NCI-H2196 treated with DMSO at 0.1 percent for 48 hours (cell line): ENCODE data around the gene ZNF256.

ENCODE experiments used
- DNase-seq: peaks from one replicate; lab custom pipeline; 2025; ENCODE audit not compliant: unreplicated experiment; lab: John Stamatoyannopoulos, UW

ZNF256 gene

DNA sequence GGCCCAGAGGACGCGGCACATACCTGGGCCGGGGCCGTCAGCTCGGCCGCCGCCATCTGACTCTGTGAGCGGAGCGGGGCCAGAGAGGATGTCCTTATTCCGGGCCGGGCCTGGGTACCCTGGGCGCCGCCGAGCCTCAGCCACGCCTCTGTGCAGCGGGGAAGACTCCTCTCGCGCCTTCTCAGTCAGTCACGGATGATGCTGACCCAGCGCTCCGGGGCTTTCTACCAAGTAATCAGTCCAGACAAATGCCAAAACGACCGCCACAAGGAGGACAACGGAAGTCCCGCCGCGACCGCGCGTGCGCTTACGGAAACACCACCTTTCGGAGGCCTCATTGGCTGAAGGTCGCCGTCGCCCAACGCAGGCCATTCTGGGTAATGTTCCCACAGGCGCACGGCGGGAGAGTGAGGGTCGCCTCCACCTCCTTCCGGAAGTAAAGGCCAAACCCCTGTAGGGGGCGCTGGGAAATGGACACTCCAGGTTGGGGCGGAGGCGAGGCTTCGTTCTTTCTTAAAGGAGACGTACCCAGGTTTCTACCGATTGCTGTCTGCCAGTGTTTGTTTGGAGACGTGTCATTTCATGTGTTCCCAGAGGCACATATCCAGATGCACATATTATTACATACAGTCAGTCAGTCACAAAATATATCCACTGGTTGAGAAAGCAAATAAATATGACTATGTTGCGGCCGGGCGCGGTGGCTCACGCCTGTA is at the start of gene ZNF256:
Gene ZNF256 (minus strand): TSS at position 288 of the 716 bp plus-strand sequence. CDS start 232 bp downstream, at position 56.
- DNase-seq = peak; percentile 87

DNA sequence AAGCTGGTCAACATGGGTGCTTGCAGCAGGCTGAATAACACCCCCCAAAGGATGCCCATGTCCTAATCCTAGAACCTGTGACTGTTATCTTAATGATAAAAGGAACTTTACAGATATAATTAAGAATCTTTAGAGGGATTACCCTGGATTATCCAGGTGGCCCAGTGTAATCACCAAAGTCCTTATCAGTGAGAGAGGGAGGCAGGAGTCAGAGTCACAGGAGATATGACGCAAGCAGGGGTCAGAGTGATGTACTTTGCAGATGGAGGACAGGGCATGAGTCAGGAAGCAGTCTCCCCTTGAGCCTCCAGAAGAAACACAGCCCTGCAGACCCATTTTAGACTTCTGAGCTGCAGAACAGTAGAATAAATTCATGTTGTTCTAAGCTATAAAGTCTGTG is 45.3 kb upstream of the ZNF256 start:
- no peak for DNase-seq

DNA sequence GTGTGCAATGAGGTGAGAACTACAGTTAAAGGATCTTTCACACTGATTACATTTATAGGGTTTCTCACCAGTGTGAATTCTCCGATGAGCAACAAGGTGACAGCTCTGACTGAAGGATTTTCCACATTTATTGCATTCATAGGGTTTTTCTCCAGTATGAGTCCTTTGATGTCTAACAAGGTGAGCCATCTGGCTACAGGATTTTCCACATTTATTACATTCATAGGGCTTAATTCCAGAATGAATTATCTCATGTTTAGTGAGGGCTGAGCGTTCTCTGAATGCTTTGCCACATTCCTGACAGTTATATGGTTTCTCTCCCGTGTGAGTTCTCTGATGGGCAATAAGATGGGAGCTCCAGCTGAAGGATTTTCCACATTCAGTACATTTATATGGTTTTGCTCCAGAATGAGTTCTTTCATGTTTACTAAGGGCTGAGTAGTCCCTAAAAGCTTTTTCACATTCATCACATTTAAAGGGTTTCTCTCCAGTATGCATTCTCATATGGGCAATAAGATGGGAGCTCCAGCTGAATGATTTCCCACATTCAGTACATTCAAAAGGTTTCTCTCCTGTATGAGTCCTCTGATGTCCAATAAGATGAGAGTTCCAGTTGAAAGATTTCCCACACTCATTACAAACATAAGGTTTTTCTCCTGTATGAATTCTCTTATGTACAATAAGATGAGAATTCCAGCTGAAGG is 31.2 kb upstream of the ZNF256 start:
- DNase-seq = no peak

DNA sequence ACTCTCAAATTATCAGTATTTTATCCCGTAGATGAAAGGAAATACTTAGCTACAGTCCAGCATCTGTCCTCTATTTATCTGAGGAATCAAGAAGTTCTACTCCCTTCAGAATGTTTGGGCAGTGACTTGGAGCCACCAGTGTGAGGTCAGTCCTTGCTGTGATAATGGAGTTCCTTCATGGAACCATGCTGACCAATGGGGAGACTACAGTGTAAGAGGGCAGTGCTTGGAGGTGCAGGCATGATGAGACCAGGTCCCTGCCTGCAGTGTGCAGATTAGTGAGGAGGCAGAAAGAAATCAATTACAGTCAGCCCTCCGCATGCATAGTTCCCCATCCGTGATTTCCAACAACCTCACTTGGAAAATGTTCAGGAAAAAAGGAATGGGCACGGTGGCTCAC is 26.9 kb upstream of the ZNF256 start, which contains the start of gene C19orf18:
Gene C19orf18 (minus strand): TSS at position 101 of the 400 bp plus-strand sequence. CDS start 102 bp downstream, outside the sequence.
- DNase-seq = no peak

DNA sequence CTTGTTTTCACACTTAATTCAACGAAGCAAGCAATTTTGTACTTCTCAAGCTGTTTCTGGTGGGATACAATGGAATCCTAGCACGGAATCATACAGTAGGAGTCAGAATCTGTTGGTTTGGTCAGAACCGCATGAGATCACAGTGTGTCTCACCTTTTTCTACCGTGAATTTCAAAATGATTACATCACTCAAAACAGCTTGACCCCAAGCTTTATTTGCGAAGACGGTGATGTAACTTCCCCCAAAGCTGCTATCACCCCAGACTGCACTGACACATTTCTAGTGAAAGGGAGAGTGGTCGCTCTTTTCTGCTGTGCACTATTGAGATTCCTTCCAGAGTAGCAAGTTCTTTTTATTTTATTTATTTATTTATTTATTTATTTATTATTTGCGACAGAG is 17.3 kb upstream of the ZNF256 start:
- no peak for DNase-seq

DNA sequence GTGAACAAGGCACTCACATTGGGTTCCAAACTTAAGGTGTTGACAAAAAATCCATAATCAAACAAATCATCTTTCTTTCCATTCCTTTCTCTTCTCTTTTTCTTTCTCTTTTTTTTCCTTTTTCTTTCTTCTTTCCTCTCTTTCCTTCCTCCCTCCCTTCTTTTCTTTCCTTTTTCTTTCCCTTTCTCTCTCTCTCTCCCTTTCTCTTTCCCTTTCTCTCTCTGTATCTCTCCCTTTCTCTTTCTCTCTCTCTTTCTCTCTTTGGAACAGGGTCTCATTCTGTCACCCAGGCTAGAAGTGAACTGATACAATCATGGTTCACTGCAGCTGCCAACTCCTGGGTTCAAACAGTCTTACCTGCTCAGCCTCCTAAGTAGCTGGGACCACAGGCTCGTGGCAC is 14.3 kb upstream of the ZNF256 start:
- DNase-seq = no peak

DNA sequence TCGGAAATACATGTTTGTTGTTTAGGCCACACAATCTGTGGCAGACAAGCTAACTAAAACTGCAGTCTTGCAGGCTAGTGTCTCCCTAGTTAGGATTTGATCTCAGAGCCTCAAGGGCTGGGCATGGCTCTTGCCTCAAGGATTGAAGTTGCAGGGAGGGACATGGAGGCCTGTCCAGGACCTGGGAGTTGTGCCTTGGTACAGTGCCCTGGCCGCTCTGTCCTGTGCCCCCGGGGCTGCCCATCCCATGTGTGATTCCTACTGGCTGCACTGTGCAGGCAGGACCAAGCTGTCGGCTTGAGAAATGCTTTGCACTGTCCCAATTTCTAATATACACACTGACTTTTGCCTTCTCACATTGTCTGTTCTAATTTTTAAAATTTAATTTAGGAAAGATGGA is 7.5 kb upstream of the ZNF256 start:
- no peak for DNase-seq

DNA sequence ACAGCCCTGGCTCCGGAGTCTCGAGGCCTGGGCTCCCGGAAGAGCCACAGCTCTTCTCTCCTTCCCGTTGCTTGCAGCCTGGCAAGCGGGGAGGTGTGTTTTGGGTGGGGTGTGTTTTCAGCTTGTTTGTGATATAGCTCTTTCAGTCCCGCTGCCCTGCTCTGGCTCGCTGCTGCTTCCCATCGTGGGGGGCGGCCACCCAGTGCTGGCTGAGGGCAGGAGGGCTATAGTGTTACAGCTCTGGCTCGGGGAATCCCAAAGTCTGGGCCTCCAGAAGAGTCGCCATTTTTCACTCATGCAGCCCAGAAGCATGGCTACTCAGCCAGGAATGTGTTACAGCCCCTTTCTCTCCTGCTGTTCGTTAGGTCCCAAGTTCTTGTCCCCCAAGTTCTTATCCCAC is 2.2 kb upstream of the ZNF256 start:
- DNase-seq = no peak

DNA sequence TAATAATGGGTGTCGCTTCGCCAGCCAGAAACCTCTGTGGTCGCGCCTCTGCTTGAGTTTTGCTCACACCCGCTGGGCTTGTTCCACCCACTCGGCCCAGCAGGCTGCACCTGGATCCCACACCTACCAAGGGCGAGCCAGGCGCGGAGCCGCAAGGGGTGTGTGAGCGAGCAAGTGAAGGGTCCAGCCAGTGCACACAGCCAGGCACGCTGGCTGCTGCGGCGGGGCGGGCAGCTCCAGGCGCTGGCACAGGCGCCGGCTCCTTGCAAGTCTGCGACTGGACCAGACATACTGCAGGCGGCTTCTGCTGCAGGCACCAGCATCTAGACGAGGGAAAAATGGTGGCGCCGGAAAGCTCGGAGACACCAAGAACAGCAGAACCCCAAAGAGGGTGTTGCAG is 1.8 kb upstream of the ZNF256 start:
- no peak for DNase-seq

DNA sequence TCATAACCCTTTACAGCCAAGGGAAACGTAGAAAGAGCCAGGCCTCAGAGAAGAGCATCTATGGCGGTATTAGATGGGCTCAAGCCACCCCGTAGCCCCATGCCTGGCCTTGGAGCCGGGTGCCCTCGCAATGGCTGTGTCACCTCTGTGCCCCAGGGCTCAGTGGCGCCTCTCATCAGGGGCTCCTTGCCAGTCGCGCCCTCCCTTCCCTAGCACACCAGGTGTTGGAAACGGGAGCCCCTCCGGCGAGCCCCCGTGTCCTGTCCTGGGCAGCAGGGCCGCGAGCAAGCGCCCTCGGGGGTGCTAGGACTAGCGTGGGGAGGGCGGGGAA is 453 bp downstream of the ZNF256 start:
- no peak for DNase-seq

DNA sequence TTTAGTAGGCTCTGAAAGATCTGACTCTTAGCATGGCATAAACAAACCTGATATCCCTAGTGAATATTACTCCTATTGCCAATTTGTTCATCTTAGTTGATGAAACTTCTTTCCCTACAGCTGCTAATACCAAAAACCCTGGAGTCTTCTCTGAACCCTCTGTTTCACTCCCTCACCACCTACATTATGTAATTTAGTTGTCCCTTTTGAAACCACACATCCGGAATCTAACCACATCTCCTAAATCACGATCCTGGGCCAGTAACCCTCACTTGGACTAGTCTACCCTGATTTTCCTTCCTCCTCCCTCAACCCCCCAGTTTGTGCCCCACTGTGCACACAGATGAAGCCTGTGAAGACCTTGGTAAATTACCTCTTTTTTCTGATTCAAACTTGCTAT is 1.2 kb downstream of the ZNF256 start:
- DNase-seq = no peak

DNA sequence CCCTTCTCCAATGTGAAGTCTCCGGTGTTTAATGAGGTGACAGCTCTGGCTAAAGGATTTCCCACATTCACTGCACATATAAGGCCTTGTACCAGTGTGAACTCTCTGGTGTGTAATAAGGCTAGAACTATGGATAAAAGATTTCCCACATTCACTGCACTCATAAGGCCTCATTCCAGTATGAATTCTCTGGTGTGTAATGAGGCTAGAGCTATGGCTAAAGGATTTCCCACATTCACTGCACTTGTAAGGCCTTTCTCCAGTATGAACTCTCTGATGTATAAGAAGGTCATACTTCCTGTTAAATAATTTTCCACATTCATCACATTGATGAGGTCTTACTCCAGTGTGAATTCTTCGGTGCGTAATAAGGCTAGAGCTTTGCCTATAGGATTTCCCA is 5.9 kb downstream of the ZNF256 start:
- DNase-seq = no peak

DNA sequence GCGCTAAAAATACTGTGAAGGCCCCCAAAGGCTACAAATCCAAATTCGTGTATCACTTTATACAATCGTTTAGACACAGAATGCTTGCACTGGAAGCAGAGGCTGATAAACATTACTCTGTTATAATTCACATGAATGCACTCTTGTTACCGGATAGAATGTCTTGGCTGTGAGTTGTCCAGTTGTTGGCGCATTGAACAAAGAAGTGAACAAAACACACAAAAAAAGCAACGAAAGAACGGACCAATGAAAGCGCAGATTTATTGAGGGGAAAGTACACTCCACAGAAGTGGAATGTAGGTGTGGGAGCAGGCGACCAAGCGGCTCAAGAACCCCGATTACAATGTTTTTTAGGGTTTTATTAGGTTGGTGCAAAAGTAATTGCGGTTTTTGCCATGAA is 11.8 kb downstream of the ZNF256 start:
- no peak for DNase-seq

DNA sequence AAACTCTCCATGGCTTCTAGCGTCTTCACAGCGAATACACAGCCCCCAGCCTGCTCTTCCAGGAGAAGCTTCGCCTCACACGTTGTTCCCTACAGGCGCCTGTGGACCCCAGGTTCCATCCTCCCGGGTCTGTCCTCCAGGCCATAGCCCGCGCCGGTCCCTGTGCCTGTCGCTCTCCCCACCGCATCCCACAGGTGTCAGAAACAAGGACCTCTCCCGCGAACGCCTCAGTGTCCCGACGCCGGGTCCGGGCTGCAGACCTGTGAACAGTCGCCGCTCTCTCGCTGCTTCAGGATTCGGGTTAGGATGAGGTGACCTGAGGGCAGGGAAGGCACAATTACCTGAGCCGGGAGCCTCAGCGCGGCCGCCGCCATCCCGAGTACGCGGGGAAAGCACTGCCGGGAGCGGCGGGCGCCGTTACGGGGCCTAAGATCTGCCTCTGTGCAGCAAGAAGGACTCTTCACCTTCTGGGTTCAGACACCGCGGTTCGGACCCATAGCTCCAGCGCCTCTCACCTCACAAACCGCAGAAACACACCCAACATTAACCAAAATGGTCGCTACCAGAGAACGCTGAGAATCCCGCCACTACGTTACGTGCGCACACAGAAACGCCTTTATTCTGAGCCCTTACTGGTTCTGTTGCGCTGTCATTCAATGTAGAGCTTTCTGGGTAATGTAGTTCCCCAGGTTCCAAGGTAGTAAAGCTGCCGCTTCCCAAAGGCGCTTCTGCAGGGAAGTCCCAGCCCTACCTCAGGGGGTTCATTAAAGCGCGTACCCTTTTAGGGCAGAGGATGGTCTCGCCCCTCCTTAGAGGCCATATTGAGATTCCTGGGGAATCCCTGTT is 12.5 kb downstream of the ZNF256 start, which contains the start of gene ZNF418:
Gene ZNF418 (minus strand): TSS at position 583 of the 846 bp plus-strand sequence. CDS start 1,580 bp downstream, outside the sequence.
- DNase-seq = no peak

DNA sequence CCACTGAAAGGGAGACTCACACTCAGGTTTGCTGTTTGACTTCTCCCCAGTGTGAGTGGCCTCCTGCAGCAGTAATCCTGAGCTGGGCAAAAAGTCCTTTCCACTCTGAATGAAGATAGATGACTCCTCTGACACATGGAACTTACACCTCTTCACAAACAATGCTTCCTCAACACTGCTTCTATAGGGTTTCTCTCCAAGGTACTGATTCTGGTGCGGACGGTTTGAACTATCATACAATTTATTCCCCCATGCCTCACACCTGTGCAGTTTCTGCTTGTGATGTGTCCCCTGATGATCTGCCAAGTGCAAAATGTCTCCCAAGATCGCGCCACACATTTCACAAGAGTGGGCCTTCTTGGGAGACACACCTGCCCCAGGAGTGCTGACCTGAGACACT is 19.9 kb downstream of the ZNF256 start:
- no peak for DNase-seq

DNA sequence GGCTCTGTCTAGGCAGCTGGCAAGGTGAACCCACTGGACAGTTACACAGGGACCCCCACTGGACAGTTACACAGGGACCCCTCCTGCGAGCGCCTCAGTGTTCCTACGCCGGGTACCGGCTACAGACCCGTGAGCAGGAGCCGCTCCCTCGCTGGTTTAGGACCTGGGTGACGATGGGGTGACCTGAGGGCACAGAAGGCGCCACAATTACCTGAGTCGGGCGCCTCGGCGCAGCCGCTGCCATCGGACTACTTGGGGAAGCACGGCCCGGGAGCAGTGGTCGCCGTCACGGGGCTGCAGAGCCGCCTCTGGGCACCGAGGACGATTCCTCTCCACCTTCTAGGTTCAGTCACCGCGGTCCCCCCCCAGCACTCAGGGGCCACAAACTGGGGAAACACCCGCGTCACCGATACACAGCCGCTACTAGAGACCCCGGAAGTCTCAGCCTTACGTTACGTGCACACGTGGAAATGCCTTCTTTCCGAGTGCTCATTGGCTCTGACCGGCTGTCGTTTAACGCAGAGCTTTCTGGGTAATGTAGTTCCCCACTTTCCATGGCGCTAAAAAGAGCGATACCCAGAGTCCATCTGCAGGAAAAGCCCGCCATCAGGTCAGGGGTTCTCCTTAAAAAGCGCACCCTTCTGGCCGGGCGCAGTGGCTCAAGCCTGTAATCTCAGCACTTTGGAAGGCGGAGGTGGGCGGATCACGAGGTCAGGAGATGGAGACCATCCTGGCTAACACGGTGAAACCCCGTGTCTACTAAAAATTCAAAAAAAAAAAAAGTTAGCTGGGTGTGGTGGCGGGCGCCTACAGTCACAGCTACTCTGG is 31.1 kb downstream of the ZNF256 start, which contains the start of gene ZNF417:
Gene ZNF417 (minus strand): TSS at position 425 of the 828 bp plus-strand sequence. CDS start 181 bp downstream, at position 244.
- peak; percentile 85 for DNase-seq

DNA sequence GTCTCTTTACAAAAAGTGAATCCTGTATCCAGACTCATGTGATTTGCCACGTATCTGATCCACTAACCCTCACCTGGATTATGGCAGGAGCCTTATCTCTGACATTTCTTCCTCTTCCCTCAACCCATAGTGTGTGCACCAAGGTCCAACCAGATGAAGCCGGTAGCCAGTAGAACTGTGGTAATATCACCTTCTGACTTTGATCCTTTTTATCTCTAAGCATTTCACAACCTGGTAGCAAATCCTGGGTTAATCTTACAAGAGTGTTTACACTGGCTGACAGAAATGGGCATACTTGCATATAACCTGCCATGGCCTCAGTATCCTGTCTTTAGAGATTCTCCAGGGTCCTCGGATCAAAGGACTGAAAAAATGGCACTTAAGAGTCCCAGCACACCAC is 33.0 kb downstream of the ZNF256 start:
- DNase-seq = no peak

DNA sequence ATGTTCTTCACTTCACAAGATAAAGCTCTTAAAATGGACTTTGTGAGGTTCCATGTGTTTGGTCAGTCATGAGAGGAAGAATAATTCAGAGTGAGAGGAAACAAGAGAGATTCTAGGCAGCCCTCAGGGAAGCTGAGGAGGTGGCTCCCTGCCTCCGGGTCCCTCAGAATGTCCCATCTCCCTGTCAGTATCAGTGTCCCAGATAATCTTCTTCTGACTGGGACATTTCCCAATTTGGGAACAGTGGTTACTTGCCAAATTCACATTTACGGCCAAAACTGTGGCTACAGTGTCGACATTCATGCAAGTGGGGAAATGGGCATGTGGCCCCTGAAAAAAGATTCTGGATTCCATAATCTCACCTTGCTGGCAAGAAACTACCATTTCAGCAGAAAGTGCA is 40.1 kb downstream of the ZNF256 start:
- DNase-seq = no peak

DNA sequence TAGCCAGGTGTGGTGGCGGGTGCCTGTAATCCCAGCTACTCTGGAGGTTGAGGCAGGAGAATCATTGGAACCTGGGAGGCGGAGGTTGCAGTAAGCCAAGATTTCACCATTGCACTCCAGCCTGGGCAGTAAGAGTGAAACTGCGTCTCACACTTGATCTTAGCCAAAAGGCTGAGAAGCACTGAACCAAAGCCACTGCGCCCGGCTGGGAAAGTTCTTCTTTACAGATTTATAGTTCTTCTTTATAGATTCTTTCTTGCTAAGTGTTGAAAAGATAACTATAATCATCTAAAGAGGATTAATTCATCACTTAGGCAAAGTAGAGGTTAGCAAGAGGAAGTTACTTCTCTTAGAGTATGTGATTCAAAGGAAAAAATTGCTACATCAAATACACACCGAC is 42.2 kb downstream of the ZNF256 start:
- DNase-seq = no peak

DNA sequence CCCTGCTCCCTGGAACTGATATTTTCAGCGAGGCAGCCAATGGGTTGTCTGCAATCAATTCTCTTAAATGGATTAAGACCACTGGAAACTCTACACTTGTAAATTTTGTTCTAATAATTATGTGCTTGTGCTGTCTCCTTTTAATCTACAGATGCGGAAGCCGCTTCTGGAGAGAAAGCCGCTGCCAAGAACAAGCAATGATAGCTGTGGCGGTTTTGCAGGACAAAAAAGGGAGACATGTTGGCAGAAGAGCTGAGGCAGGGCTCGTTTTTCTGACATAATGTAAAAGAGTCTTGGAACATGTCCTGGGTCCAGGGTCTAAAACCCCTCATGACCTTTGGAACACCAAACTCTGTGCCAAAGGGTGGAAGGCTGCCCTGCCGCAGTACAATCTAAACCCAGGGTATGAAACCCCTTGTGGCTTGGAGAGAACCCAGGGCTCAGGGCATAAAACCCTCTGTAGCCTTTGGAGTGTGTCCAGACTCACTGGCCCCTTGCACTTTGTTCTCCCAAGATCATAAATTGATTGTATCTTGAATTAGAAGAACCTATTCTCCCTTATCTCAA is 43.8 kb downstream of the ZNF256 start:
- DNase-seq = no peak
